ENCODE results near the gene VSTM4.

Gene VSTM4

GRCh38 chr10:49089557-49090188, 25.6 kb downstream of the VSTM4 start:
- Histone ChIP-seq H3K9me3 (ENCODE audit: control insufficient read depth in 1 of 2, low read length in 2 of 2) (peaks cover 0 to 5% of the 10 kb centered on the region in 2 donors), H3K27me3 (ENCODE audit: low read depth, low read length) (no peaks in the 10 kb centered on the region), H3K36me3 (ENCODE audit: control insufficient read depth in 1 of 2, insufficient read depth in 2 of 2, low read length in 2 of 2) (peaks cover 0 to 6% of the 10 kb centered on the region in 2 donors), H3K27ac (ENCODE audit: low read length) (no peak overlapping the region), H3K4me3 (ENCODE audit: low read depth in 1 of 2, low read length in 2 of 2) (no peak overlapping the region), H3K4me1 (ENCODE audit: control insufficient read depth in 1 of 2, insufficient read depth in 2 of 2, low read length in 2 of 2) (peaks cover 4 to 15% of the 10 kb centered on the region in 2 donors)

- Histone ChIP-seq H3K36me3 (ENCODE audit: control insufficient read depth in 1 of 2, insufficient read depth in 2 of 2, low read length in 2 of 2) (peaks cover 0 to 8% of the 10 kb centered on the region in 2 donors), H3K9me3 (ENCODE audit: control insufficient read depth in 1 of 2, low read length in 2 of 2) (peaks cover 0 to 5% of the 10 kb centered on the region in 2 donors), H3K4me1 (ENCODE audit: control insufficient read depth in 1 of 2, insufficient read depth in 2 of 2, low read length in 2 of 2) (peaks cover 4 to 15% of the 10 kb centered on the region in 2 donors), H3K27ac (ENCODE audit: low read length) (no peak overlapping the region), H3K4me3 (ENCODE audit: low read depth in 1 of 2, low read length in 2 of 2) (no peak overlapping the region), H3K27me3 (ENCODE audit: low read depth, low read length) (no peaks in the 10 kb centered on the region)
These were observed 26.2 kb downstream of the VSTM4 start for GRCh38 chr10:49089152-49089551.

- Histone ChIP-seq H3K27ac (ENCODE audit: low read length) (no peak overlapping the region), H3K9me3 (ENCODE audit: control insufficient read depth in 1 of 2, low read length in 2 of 2) (peaks cover 0 to 5% of the 10 kb centered on the region in 2 donors), H3K4me1 (ENCODE audit: control insufficient read depth in 1 of 2, insufficient read depth in 2 of 2, low read length in 2 of 2) (peaks cover 4 to 15% of the 10 kb centered on the region in 2 donors)
These were observed 28.4 kb downstream of the VSTM4 start for GRCh38 chr10:49086889-49087288.

GRCh38 chr10:49083261-49083660, 32.1 kb downstream of the VSTM4 start:
- Histone ChIP-seq H3K36me3 (ENCODE audit: control insufficient read depth in 1 of 2, insufficient read depth in 2 of 2, low read length in 2 of 2) (peaks cover 0 to 8% of the 10 kb centered on the region in 2 donors), H3K4me3 (ENCODE audit: low read depth in 1 of 2, low read length in 2 of 2) (no peak overlapping the region), H3K4me1 (ENCODE audit: control insufficient read depth in 1 of 2, insufficient read depth in 2 of 2, low read length in 2 of 2) (peaks cover 0 to 5% of the 10 kb centered on the region in 2 donors), H3K27ac (ENCODE audit: low read length) (no peak overlapping the region), H3K9me3 (ENCODE audit: control insufficient read depth in 1 of 2, low read length in 2 of 2) (peaks cover 0 to 5% of the 10 kb centered on the region in 2 donors), H3K27me3 (ENCODE audit: low read depth, low read length) (no peaks in the 10 kb centered on the region)

More at GRCh38 chr10:49086889-49087288, 28.4 kb downstream of the VSTM4 start:
- Histone ChIP-seq H3K36me3 (ENCODE audit: control insufficient read depth in 1 of 2, insufficient read depth in 2 of 2, low read length in 2 of 2) (peaks cover 0 to 8% of the 10 kb centered on the region in 2 donors), H3K4me3 (ENCODE audit: low read depth in 1 of 2, low read length in 2 of 2) (no peak overlapping the region), H3K27me3 (ENCODE audit: low read depth, low read length) (no peaks in the 10 kb centered on the region)

- Histone ChIP-seq H3K36me3 (ENCODE audit: control insufficient read depth in 1 of 2, insufficient read depth in 2 of 2, low read length in 2 of 2) (peaks cover 0 to 8% of the 10 kb centered on the region in 2 donors), H3K27me3 (ENCODE audit: low read depth, low read length) (no peaks in the 10 kb centered on the region), H3K27ac (ENCODE audit: low read length) (no peak overlapping the region), H3K9me3 (ENCODE audit: control insufficient read depth in 1 of 2, low read length in 2 of 2) (peaks cover 0 to 5% of the 10 kb centered on the region in 2 donors), H3K4me3 (ENCODE audit: low read depth in 1 of 2, low read length in 2 of 2) (no peak overlapping the region), H3K4me1 (ENCODE audit: control insufficient read depth in 1 of 2, insufficient read depth in 2 of 2, low read length in 2 of 2) (peaks cover 0 to 5% of the 10 kb centered on the region in 2 donors)
These were observed 32.6 kb downstream of the VSTM4 start for GRCh38 chr10:49082766-49083165.

- peaks cover 0 to 4% of the 10 kb centered on the region in 2 donors for H3K9me3 ChIP-seq (ENCODE audit: control insufficient read depth in 1 of 2, low read length in 2 of 2)
- H3K4me3 ChIP-seq (ENCODE audit: low read depth in 1 of 2, low read length in 2 of 2): no peak overlapping the region
- peaks cover 0 to 8% of the 10 kb centered on the region in 2 donors for H3K36me3 ChIP-seq (ENCODE audit: control insufficient read depth in 1 of 2, insufficient read depth in 2 of 2, low read length in 2 of 2)
- peaks cover 0 to 5% of the 10 kb centered on the region in 2 donors for H3K4me1 ChIP-seq (ENCODE audit: control insufficient read depth in 1 of 2, insufficient read depth in 2 of 2, low read length in 2 of 2)
- no peaks in the 10 kb centered on the region for H3K27me3 ChIP-seq (ENCODE audit: low read depth, low read length)
- no peak overlapping the region for H3K27ac ChIP-seq (ENCODE audit: low read length)
These were observed 33.6 kb downstream of the VSTM4 start for GRCh38 chr10:49081547-49082275.

- H3K9me3 ChIP-seq (ENCODE audit: control insufficient read depth in 1 of 2, low read length in 2 of 2): no peaks in the 10 kb centered on the region
- no peak overlapping the region for H3K4me3 ChIP-seq (ENCODE audit: low read depth in 1 of 2, low read length in 2 of 2)
- no peaks in the 10 kb centered on the region for H3K27me3 ChIP-seq (ENCODE audit: low read depth, low read length)
- peaks cover 0 to 12% of the 10 kb centered on the region in 2 donors for H3K36me3 ChIP-seq (ENCODE audit: control insufficient read depth in 1 of 2, insufficient read depth in 2 of 2, low read length in 2 of 2)
- H3K27ac ChIP-seq (ENCODE audit: low read length): no peak overlapping the region
- H3K4me1 ChIP-seq (ENCODE audit: control insufficient read depth in 1 of 2, insufficient read depth in 2 of 2, low read length in 2 of 2): peaks cover 0 to 5% of the 10 kb centered on the region in 2 donors
These were observed 34.4 kb downstream of the VSTM4 start for GRCh38 chr10:49080965-49081364.

GRCh38 chr10:49080071-49080470, 35.3 kb downstream of the VSTM4 start:
- peaks cover 0 to 10% of the 10 kb centered on the region in 2 donors for H3K36me3 ChIP-seq (ENCODE audit: control insufficient read depth in 1 of 2, insufficient read depth in 2 of 2, low read length in 2 of 2)
- no peaks in the 10 kb centered on the region for H3K27me3 ChIP-seq (ENCODE audit: low read depth, low read length)
- H3K4me1 ChIP-seq (ENCODE audit: control insufficient read depth in 1 of 2, insufficient read depth in 2 of 2, low read length in 2 of 2): peaks cover 0 to 5% of the 10 kb centered on the region in 2 donors
- no peak overlapping the region for H3K27ac ChIP-seq (ENCODE audit: low read length)
- H3K9me3 ChIP-seq (ENCODE audit: control insufficient read depth in 1 of 2, low read length in 2 of 2): no peaks in the 10 kb centered on the region
- H3K4me3 ChIP-seq (ENCODE audit: low read depth in 1 of 2, low read length in 2 of 2): no peak overlapping the region

- H3K4me3 ChIP-seq (ENCODE audit: low read depth in 1 of 2, low read length in 2 of 2): no peak overlapping the region
- no peak overlapping the region for H3K27ac ChIP-seq (ENCODE audit: low read length)
- H3K27me3 ChIP-seq (ENCODE audit: low read depth, low read length): no peaks in the 10 kb centered on the region
- peaks cover 0 to 5% of the 10 kb centered on the region in 2 donors for H3K4me1 ChIP-seq (ENCODE audit: control insufficient read depth in 1 of 2, insufficient read depth in 2 of 2, low read length in 2 of 2)
- H3K36me3 ChIP-seq (ENCODE audit: control insufficient read depth in 1 of 2, insufficient read depth in 2 of 2, low read length in 2 of 2): peaks cover 0 to 4% of the 10 kb centered on the region in 2 donors
- no peaks in the 10 kb centered on the region for H3K9me3 ChIP-seq (ENCODE audit: control insufficient read depth in 1 of 2, low read length in 2 of 2)
These were observed 35.8 kb downstream of the VSTM4 start for GRCh38 chr10:49079499-49079898.

- H3K27ac ChIP-seq (ENCODE audit: low read length): no peak overlapping the region
- no peak overlapping the region for H3K4me3 ChIP-seq (ENCODE audit: low read depth in 1 of 2, low read length in 2 of 2)
- peaks cover 0 to 4% of the 10 kb centered on the region in 2 donors for H3K36me3 ChIP-seq (ENCODE audit: control insufficient read depth in 1 of 2, insufficient read depth in 2 of 2, low read length in 2 of 2)
- H3K27me3 ChIP-seq (ENCODE audit: low read depth, low read length): no peaks in the 10 kb centered on the region
- H3K9me3 ChIP-seq (ENCODE audit: control insufficient read depth in 1 of 2, low read length in 2 of 2): no peaks in the 10 kb centered on the region
- peaks cover 0 to 5% of the 10 kb centered on the region in 2 donors for H3K4me1 ChIP-seq (ENCODE audit: control insufficient read depth in 1 of 2, insufficient read depth in 2 of 2, low read length in 2 of 2)
These were observed 36.2 kb downstream of the VSTM4 start for GRCh38 chr10:49079072-49079471.

GRCh38 chr10:49078433-49078832, 36.9 kb downstream of the VSTM4 start:
- Histone ChIP-seq H3K27me3 (ENCODE audit: low read depth, low read length) (no peaks in the 10 kb centered on the region), H3K4me3 (ENCODE audit: low read depth in 1 of 2, low read length in 2 of 2) (no peak overlapping the region), H3K4me1 (ENCODE audit: control insufficient read depth in 1 of 2, insufficient read depth in 2 of 2, low read length in 2 of 2) (peaks cover 0 to 5% of the 10 kb centered on the region in 2 donors), H3K27ac (ENCODE audit: low read length) (no peak overlapping the region), H3K36me3 (ENCODE audit: control insufficient read depth in 1 of 2, insufficient read depth in 2 of 2, low read length in 2 of 2) (peaks cover 0 to 4% of the 10 kb centered on the region in 2 donors), H3K9me3 (ENCODE audit: control insufficient read depth in 1 of 2, low read length in 2 of 2) (no peaks in the 10 kb centered on the region)

All from muscle layer of duodenum (tissue), 2 donors.